ENCODE data around the gene SCN4B. TPM values are rescaled to one million over a fixed set of nuclear protein-coding genes. Genes with fewer than 3 reads are reported as not detected.

SCN4B gene
- total RNA-seq, 1 experiment from 2014 or later = 1.6 TPM

DNA sequence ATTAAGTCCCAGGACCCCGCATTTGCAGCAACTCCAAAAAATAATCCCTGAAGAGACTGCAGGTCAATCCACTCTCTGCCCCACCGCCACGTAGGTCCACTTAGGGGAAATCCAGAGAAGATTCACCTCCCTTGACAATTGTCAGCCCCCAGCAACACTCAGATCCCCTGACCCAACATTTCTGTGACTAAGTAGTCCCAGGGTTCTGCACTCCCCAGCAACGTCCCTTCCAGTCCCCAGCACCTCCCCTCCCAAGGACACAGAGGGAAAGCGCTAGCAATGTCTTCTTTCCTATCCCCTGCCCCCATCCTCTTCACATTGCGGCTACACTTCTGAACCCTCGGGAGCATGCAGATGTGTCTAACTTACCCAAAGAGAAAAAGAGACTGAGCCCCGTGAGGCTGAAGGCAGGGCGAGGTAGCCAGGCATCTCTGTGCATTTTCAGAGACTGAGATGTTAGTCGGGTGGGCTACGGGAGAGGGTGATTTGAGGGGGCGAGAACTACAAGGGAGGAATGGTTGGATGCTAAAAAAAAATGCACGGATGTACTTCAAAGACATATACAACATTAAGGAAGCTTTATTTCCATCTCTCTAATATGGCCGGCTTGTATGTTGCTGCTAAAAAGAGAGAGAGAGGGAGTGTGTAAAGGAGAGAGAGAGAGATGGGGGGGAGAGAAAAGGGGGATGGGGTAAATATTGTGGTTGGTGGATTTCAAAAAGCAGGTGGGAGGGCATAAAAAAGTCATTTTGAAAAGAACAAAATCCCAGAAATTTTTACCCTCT lies 23.6 kb upstream of the SCN4B start, which contains the start of gene SCN2B:
SCN2B (minus strand) TSS at position 647 of the 785 bp plus-strand sequence; CDS start at position 439, 208 bp downstream.
- peak within 1 kb of the TSS; percentile 19; the same call in 1 of the 2 replicates for H3K14ac ChIP-seq (ENCODE audit: insufficient read depth, low read length)
- no peak within 1 kb of the TSS for H4K91ac ChIP-seq (ENCODE audit: insufficient read length, low read depth, low read length)
- H4K8ac ChIP-seq (replicated peaks; ENCODE audit: insufficient read length, low read depth, low read length) = no peak within 1 kb of the TSS
- H3K4me2 ChIP-seq (ENCODE audit: insufficient read depth, insufficient read length, low read length) = peak within 1 kb of the TSS; percentile 90
- no peak within 1 kb of the TSS for H3K4ac ChIP-seq (ENCODE audit: low read depth, low read length)
- no peak within 1 kb of the TSS for H2BK20ac ChIP-seq (ENCODE audit: low read depth, low read length, poor library complexity, severe bottlenecking)
- DNase-seq = no peak
- H3K9me3 ChIP-seq (ENCODE audit: control insufficient read depth, low read depth, low read length) = no peaks in the 10 kb centered on the region
- no peak within 1 kb of the TSS for H3K23ac ChIP-seq (ENCODE audit: insufficient read length, low read depth, low read length)
- peaks cover 19% of the 10 kb centered on the region; the same call in 1 of the 2 replicates for H3K27me3 ChIP-seq (ENCODE audit: insufficient read depth, low read length)
- Mint-ChIP-seq H3K4me1 (peaks cover 39 to 43% of the 10 kb centered on the region in 2 experiments), H3K27me3 (ENCODE audit: low read depth) (peaks cover 61% of the 10 kb centered on the region), H3K9me3 (no peaks in the 10 kb centered on the region; a peak in 1 of 5 replicates), H3K27ac (no peak within 1 kb of the TSS; a peak in 1 of 7 replicates), H3K36me3 (ENCODE audit: insufficient read depth in 1 of 3, low read depth in 3 of 3) (no peaks in the 10 kb centered on the region), H3K4me3 (peak within 1 kb of the TSS; percentile 59 to 86)
- no CpG with 5 or more reads among the region's 14 CpGs for WGBS (ENCODE audit: extremely low coverage, insufficient read length, low lambda C conversion rate)
- no peak within 1 kb of the TSS for H2BK5ac ChIP-seq (ENCODE audit: insufficient read length, low read length)
- no peak within 1 kb of the TSS for H2BK120ac ChIP-seq (ENCODE audit: low read depth, low read length, poor library complexity, severe bottlenecking)
- H3K56ac ChIP-seq (ENCODE audit: insufficient read length, low read depth, low read length) = no peak within 1 kb of the TSS
- no peak within 1 kb of the TSS for H3K27ac ChIP-seq (ENCODE audit: insufficient read length, low read depth, low read length)
- peak within 1 kb of the TSS; percentile 10 for H3K9ac ChIP-seq (ENCODE audit: extremely low read depth, insufficient read length, low read length)
- no peaks in the 10 kb centered on the region for H4K20me1 ChIP-seq (ENCODE audit: control insufficient read depth, insufficient read depth, insufficient read length)
- H3T11ph ChIP-seq (ENCODE audit: low read length) = no peak within 1 kb of the TSS
- H3K18ac ChIP-seq (ENCODE audit: insufficient read length, low read depth, low read length) = no peak within 1 kb of the TSS
- H2AFZ ChIP-seq (ENCODE audit: low read length) = peak within 1 kb of the TSS; percentile 86
- H2BK12ac ChIP-seq (ENCODE audit: insufficient read length, low read depth, low read length) = no peak within 1 kb of the TSS
- H2AK5ac ChIP-seq (ENCODE audit: insufficient read length, low read length) = no peak within 1 kb of the TSS
- no peaks in the 10 kb centered on the region for H3K79me1 ChIP-seq (ENCODE audit: insufficient read depth, low read depth, low read length, poor library complexity, severe bottlenecking)
- TF ChIP-seq CTCF (conservative IDR thresholded peaks at IDR 0.05) = no peak
- no peak within 1 kb of the TSS for H4K5ac ChIP-seq (ENCODE audit: insufficient read length, low read depth, low read length)
- no peaks in the 10 kb centered on the region for H3K79me2 ChIP-seq (ENCODE audit: insufficient read depth, low read length)
- H2BK15ac ChIP-seq (ENCODE audit: low read depth, low read length) = no peak within 1 kb of the TSS
- H3K23me2 ChIP-seq (ENCODE audit: insufficient read length, low read depth, low read length, poor library complexity, severe bottlenecking) = peaks cover 13% of the 10 kb centered on the region
- peaks cover 6% of the 10 kb centered on the region; the same call in 1 of the 2 replicates for H3K4me1 ChIP-seq (ENCODE audit: insufficient read depth, low read length)
